CD8-positive, alpha-beta memory T cell (primary cell): ENCODE data around the gene TPO. TPM values are rescaled to one million over a fixed set of nuclear protein-coding genes. Genes with fewer than 3 reads are reported as not detected.
"Not testable (repeated sequence)": the region's sequence is repeated elsewhere in the genome, so short reads cannot be mapped to it uniquely, and the experiment has no call there.

ENCODE experiments used
- CTCF ChIA-PET: fragments of 350-600 bp; sonication (Branson Sonifier 250); formaldehyde crosslinking; loops from one replicate; lab custom pipeline; 2021; ENCODE audit warnings: antibody characterized with exemption; lab: Charles Lee
- POLR2A ChIA-PET: fragments of 350-600 bp; sonication (Branson Sonifier 250); formaldehyde crosslinking; loops from one replicate; lab custom pipeline; 2021; ENCODE audit warnings: antibody characterized with exemption; lab: Charles Lee
- DNase-seq, 5 donors: peaks; one replicate each; pipeline versions ENCODE4 v3.0.0 to v3.0.0-alpha.2; 2020 to 2022; ENCODE audit warnings: mixed read lengths in 1 of 5
- H3K27ac ChIP-seq: one replicate; pipeline ENCODE4 v1.7.0; 2013; ENCODE audit warnings: low read depth, mild to moderate bottlenecking, low read length, moderate library complexity
- H3K27me3 ChIP-seq: 2 replicates; pipeline ENCODE4 v1.7.0; 2013; ENCODE audit warnings: low read length, mild to moderate bottlenecking; ENCODE audit not compliant: insufficient read depth, poor library complexity, severe bottlenecking
- H3K36me3 ChIP-seq: 2 replicates; pipeline ENCODE4 v1.7.0; 2013; ENCODE audit warnings: mild to moderate bottlenecking, low read length, moderate library complexity; ENCODE audit not compliant: insufficient read depth
- H3K4me1 ChIP-seq: 2 replicates; pipeline ENCODE4 v1.7.0; 2013; ENCODE audit warnings: mild to moderate bottlenecking, low read length, moderate library complexity; ENCODE audit not compliant: insufficient read depth
- H3K4me3 ChIP-seq: 2 replicates; pipeline ENCODE4 v1.7.0; 2013; ENCODE audit warnings: mild to moderate bottlenecking, low read length
- H3K9me3 ChIP-seq: 2 replicates; pipeline ENCODE4 v1.7.0; 2013; ENCODE audit warnings: mild to moderate bottlenecking, low read length
- H3K27ac Mint-ChIP-seq, 8 donors: one replicate each; pipeline ENCODE4 v1.8.0; 2020 to 2021; ENCODE audit warnings: mixed read lengths in 8 of 8, mild to moderate bottlenecking in 6 of 8, inconsistent platforms in 3 of 8, moderate library complexity in 3 of 8
- H3K27me3 Mint-ChIP-seq, 2 donors: one replicate each; pipeline ENCODE4 v1.8.0; 2020 to 2021; ENCODE audit warnings: mixed read lengths in 2 of 2, mild to moderate bottlenecking in 1 of 2, moderate library complexity in 1 of 2
- H3K36me3 Mint-ChIP-seq, 3 donors: one replicate each; pipeline ENCODE4 v1.8.0; 2020 to 2021; ENCODE audit warnings: mixed read lengths in 3 of 3, inconsistent platforms in 1 of 3, mild to moderate bottlenecking in 1 of 3
- H3K4me1 Mint-ChIP-seq, 3 donors: one replicate each; pipeline ENCODE4 v1.8.0; 2020 to 2021; ENCODE audit warnings: mixed read lengths in 3 of 3, inconsistent platforms in 1 of 3, mild to moderate bottlenecking in 1 of 3
- H3K4me3 Mint-ChIP-seq, 7 donors: one replicate each; pipeline ENCODE4 v1.8.0; 2020 to 2021; ENCODE audit warnings: mixed read lengths in 7 of 7, mild to moderate bottlenecking in 6 of 7, moderate library complexity in 4 of 7, inconsistent platforms in 2 of 7
- H3K9me3 Mint-ChIP-seq, 5 donors: one replicate each; pipeline ENCODE4 v1.8.0; 2020 to 2022; ENCODE audit warnings: mixed read lengths in 5 of 5, mild to moderate bottlenecking in 3 of 5, moderate library complexity in 2 of 5, inconsistent platforms in 1 of 5
- polyA plus RNA-seq: library from polyadenylated mRNA; unstranded; fragments of 300-500 nt; fragmentation: Illumina TruSeq; gene quantifications from one replicate; pipeline ENCODE4 v1.2.3, GENCODE V29; 2021
- total RNA-seq, 2 experiments: library from RNA; stranded (reverse); gene quantifications; one replicate each; pipeline ENCODE4 v1.2.3, GENCODE V29; 2021

The TPO gene
- total and polyA plus RNA-seq, 3 experiments from 2014 or later = 1.8 TPM; not detected in 2

DNA sequence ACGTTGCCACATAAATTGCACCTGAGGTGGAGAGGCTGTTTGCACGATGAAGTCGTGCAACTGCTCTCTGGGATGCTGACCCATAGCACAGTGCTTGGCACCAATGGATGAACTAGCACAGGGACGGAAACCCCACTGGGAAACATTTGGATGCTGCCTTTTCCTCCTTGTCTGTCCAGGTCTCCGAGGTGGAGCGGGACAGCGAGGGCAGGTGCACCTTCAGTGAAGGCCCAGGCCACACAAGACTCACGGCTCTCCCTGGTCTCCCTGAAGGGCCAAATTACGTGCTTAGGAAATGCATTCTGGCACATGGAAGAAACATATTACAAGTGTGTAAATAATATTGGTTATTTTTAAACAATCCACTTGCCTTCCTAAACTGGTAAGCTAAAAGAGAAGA, 70.3 kb downstream of the TPO start:
- H3K9me3 ChIP-seq = no peaks in the 10 kb centered on the region
- H3K27me3 Mint-ChIP-seq = peaks cover 0 to under 1% of the 10 kb centered on the region in 2 donors
- no peak for DNase-seq
- no peak overlapping the region for H3K4me3 ChIP-seq
- ChIA-PET CTCF (no interaction called here), POLR2A (no interaction called here)
- no peaks in the 10 kb centered on the region for H3K36me3 Mint-ChIP-seq
- H3K27ac Mint-ChIP-seq = no peak overlapping the region
- H3K27me3 ChIP-seq = no peaks in the 10 kb centered on the region
- no peaks in the 10 kb centered on the region for H3K4me1 ChIP-seq
- no peak overlapping the region for H3K27ac ChIP-seq
- H3K4me1 Mint-ChIP-seq = no peaks in the 10 kb centered on the region
- H3K4me3 Mint-ChIP-seq = no peak overlapping the region
- no peaks in the 10 kb centered on the region for H3K9me3 Mint-ChIP-seq
- H3K36me3 ChIP-seq = no peaks in the 10 kb centered on the region

GRCh38 chr2:1484131-1484884, 71.0 kb downstream of the TPO start:
- H3K4me1 Mint-ChIP-seq = no peaks in the 10 kb centered on the region
- Histone ChIP-seq H3K27ac (no peak overlapping the region), H3K27me3 (no peaks in the 10 kb centered on the region), H3K9me3 (no peaks in the 10 kb centered on the region), H3K36me3 (no peaks in the 10 kb centered on the region), H3K4me3 (no peak overlapping the region), H3K4me1 (no peaks in the 10 kb centered on the region)
- ChIA-PET POLR2A (no interaction called here), CTCF (no interaction called here)
- no peak for DNase-seq
- no peak overlapping the region for H3K4me3 Mint-ChIP-seq
- H3K9me3 Mint-ChIP-seq = no peaks in the 10 kb centered on the region
- H3K27ac Mint-ChIP-seq = no peak overlapping the region
- no peaks in the 10 kb centered on the region for H3K27me3 Mint-ChIP-seq
- H3K36me3 Mint-ChIP-seq = no peaks in the 10 kb centered on the region

GRCh38 chr2:1486670-1487069, 73.4 kb downstream of the TPO start:
- POLR2A ChIA-PET = no interaction called here
- CTCF ChIA-PET = no interaction called here
- Histone ChIP-seq H3K4me1 (no peaks in the 10 kb centered on the region), H3K9me3 (no peaks in the 10 kb centered on the region), H3K4me3 (no peak overlapping the region), H3K27ac (no peak overlapping the region), H3K27me3 (no peaks in the 10 kb centered on the region), H3K36me3 (no peaks in the 10 kb centered on the region)
- H3K36me3 Mint-ChIP-seq = no peaks in the 10 kb centered on the region
- no peaks in the 10 kb centered on the region for H3K27me3 Mint-ChIP-seq
- no peak overlapping the region for H3K4me3 Mint-ChIP-seq
- no peaks in the 10 kb centered on the region for H3K9me3 Mint-ChIP-seq
- DNase-seq = no peak
- no peaks in the 10 kb centered on the region for H3K4me1 Mint-ChIP-seq
- H3K27ac Mint-ChIP-seq = no peak overlapping the region

- POLR2A ChIA-PET = no interaction called here
- no peaks in the 10 kb centered on the region for H3K36me3 Mint-ChIP-seq
Observed at GRCh38 chr2:1487758-1488157, 74.5 kb downstream of the TPO start.

GRCh38 chr2:1488181-1488671, 75.0 kb downstream of the TPO start:
- POLR2A ChIA-PET = no interaction called here
- H3K4me1 Mint-ChIP-seq = no peaks in the 10 kb centered on the region
- H3K4me3 Mint-ChIP-seq = no peak overlapping the region
- no peaks in the 10 kb centered on the region for H3K27me3 Mint-ChIP-seq
- Histone ChIP-seq H3K27me3 (no peaks in the 10 kb centered on the region), H3K4me1 (no peaks in the 10 kb centered on the region), H3K36me3 (no peaks in the 10 kb centered on the region), H3K27ac (no peak overlapping the region), H3K4me3 (no peak overlapping the region), H3K9me3 (no peaks in the 10 kb centered on the region)
- no peaks in the 10 kb centered on the region for H3K36me3 Mint-ChIP-seq
- no peak overlapping the region for H3K27ac Mint-ChIP-seq
- H3K9me3 Mint-ChIP-seq = no peaks in the 10 kb centered on the region
- CTCF ChIA-PET = no interaction called here
- DNase-seq = no peak

More at GRCh38 chr2:1487758-1488157, 74.5 kb downstream of the TPO start:
- no peaks in the 10 kb centered on the region for H3K4me1 Mint-ChIP-seq
- Histone ChIP-seq H3K4me3 (no peak overlapping the region), H3K4me1 (no peaks in the 10 kb centered on the region), H3K9me3 (no peaks in the 10 kb centered on the region), H3K36me3 (no peaks in the 10 kb centered on the region), H3K27me3 (no peaks in the 10 kb centered on the region), H3K27ac (no peak overlapping the region)
- H3K9me3 Mint-ChIP-seq = no peaks in the 10 kb centered on the region
- no peak overlapping the region for H3K27ac Mint-ChIP-seq
- no peak for DNase-seq
- CTCF ChIA-PET = no interaction called here
- H3K27me3 Mint-ChIP-seq = no peaks in the 10 kb centered on the region
- no peak overlapping the region for H3K4me3 Mint-ChIP-seq

- Histone ChIP-seq H3K27me3 (no peaks in the 10 kb centered on the region), H3K36me3 (no peaks in the 10 kb centered on the region), H3K27ac (no peak overlapping the region), H3K4me3 (no peak overlapping the region), H3K9me3 (no peaks in the 10 kb centered on the region), H3K4me1 (no peaks in the 10 kb centered on the region)
- DNase-seq = no peak
- Mint-ChIP-seq H3K27me3 (no peaks in the 10 kb centered on the region), H3K9me3 (no peaks in the 10 kb centered on the region), H3K27ac (no peak overlapping the region), H3K4me3 (no peak overlapping the region), H3K4me1 (no peaks in the 10 kb centered on the region), H3K36me3 (no peaks in the 10 kb centered on the region)
- ChIA-PET CTCF (no interaction called here), POLR2A (no interaction called here)
Observed at GRCh38 chr2:1488851-1489250, 75.6 kb downstream of the TPO start.

DNA sequence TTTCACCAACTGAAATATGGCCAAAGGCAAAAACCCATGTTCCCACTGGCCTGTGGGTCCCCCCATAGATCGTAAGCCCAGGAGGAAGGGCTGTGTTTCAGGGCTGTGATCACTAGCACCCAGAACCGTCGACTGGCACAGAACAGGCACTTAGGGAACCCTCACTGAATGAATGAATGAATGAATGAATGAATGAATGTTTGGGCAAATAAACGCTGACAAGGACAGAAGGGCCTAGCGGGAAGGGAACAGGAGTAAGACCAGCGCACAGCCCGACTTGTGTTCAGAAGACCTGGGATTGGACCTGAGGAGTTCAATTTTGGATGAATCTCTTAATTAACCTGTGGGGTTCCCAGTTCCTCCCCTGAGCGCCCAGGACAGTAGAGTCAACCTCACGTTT, 76.2 kb downstream of the TPO start:
- H3K36me3 ChIP-seq = no peaks in the 10 kb centered on the region
- H3K27me3 Mint-ChIP-seq = no peaks in the 10 kb centered on the region
- CTCF ChIA-PET = no interaction called here
- no peaks in the 10 kb centered on the region for H3K4me1 ChIP-seq
- POLR2A ChIA-PET = no interaction called here
- no peak overlapping the region for H3K4me3 Mint-ChIP-seq
- no peak overlapping the region for H3K27ac Mint-ChIP-seq
- no peaks in the 10 kb centered on the region for H3K9me3 ChIP-seq
- H3K4me1 Mint-ChIP-seq = no peaks in the 10 kb centered on the region
- H3K36me3 Mint-ChIP-seq = no peaks in the 10 kb centered on the region
- no peaks in the 10 kb centered on the region for H3K9me3 Mint-ChIP-seq
- H3K27ac ChIP-seq = no peak overlapping the region
- no peaks in the 10 kb centered on the region for H3K27me3 ChIP-seq
- H3K4me3 ChIP-seq = no peak overlapping the region
- DNase-seq = no peak

GRCh38 chr2:1490381-1490780, 77.1 kb downstream of the TPO start:
- H3K36me3 Mint-ChIP-seq, H3K4me1 ChIP-seq, POLR2A ChIA-PET, H3K36me3 ChIP-seq, H3K9me3 ChIP-seq, H3K27me3 ChIP-seq, H3K27me3 Mint-ChIP-seq, H3K4me3 ChIP-seq, H3K27ac Mint-ChIP-seq, H3K27ac ChIP-seq, CTCF ChIA-PET, H3K4me1 Mint-ChIP-seq, DNase-seq, H3K4me3 Mint-ChIP-seq, H3K9me3 Mint-ChIP-seq: not testable (repeated sequence)
